H9 (cell line): ENCODE measurements around the gene PDXK. TPM values are rescaled to one million over a fixed set of nuclear protein-coding genes. Genes with fewer than 3 reads are reported as not detected.
A peak's percentile ranks its signal among the peaks of the same experiment; 100 is the strongest.

Experiments used
- DNase-seq: peaks from one replicate; pipeline ENCODE4 v3.0.0-alpha.2; 2017
- H2AFZ ChIP-seq: one replicate; pipeline ENCODE4 v1.6.1; 2013; ENCODE audit warnings: mild to moderate bottlenecking, low read length, control low read depth, moderate library complexity
- H2AK5ac ChIP-seq: 2 replicates; pipeline ENCODE4 v1.6.1; 2013; ENCODE audit warnings: low read length, control low read depth, mixed read lengths; ENCODE audit not compliant: insufficient read length
- H2BK120ac ChIP-seq: one replicate; pipeline ENCODE4 v1.6.1; 2013; ENCODE audit warnings: low read depth, mild to moderate bottlenecking, low read length, control low read depth, inconsistent platforms; ENCODE audit not compliant: poor library complexity, severe bottlenecking
- H2BK12ac ChIP-seq: 2 replicates; pipeline ENCODE4 v1.6.1; 2013; ENCODE audit warnings: low read length, control low read depth, mixed read lengths, low read depth; ENCODE audit not compliant: insufficient read length
- H2BK15ac ChIP-seq: 2 replicates; pipeline ENCODE4 v1.6.1; 2013; ENCODE audit warnings: low read depth, low read length, control low read depth
- H2BK20ac ChIP-seq: one replicate; pipeline ENCODE4 v1.6.1; 2013; ENCODE audit warnings: low read depth, mild to moderate bottlenecking, low read length, control low read depth, inconsistent platforms; ENCODE audit not compliant: poor library complexity, severe bottlenecking
- H2BK5ac ChIP-seq: 2 replicates; pipeline ENCODE4 v1.6.1; 2013; ENCODE audit warnings: low read length, control low read depth, mixed read lengths; ENCODE audit not compliant: insufficient read length
- H3K14ac ChIP-seq: 2 replicates; pipeline ENCODE4 v1.6.1; 2013; ENCODE audit warnings: low read length, control low read depth; ENCODE audit not compliant: insufficient read depth
- H3K18ac ChIP-seq: 2 replicates; pipeline ENCODE4 v1.6.1; 2013; ENCODE audit warnings: low read depth, mild to moderate bottlenecking, mixed read lengths, low read length, control low read depth; ENCODE audit not compliant: insufficient read length
- H3K23ac ChIP-seq: 2 replicates; pipeline ENCODE4 v1.6.1; 2013; ENCODE audit warnings: low read length, control low read depth, mixed read lengths, low read depth; ENCODE audit not compliant: insufficient read length
- H3K23me2 ChIP-seq: 2 replicates; pipeline ENCODE4 v1.6.1; 2013; ENCODE audit warnings: low read depth, mild to moderate bottlenecking, mixed read lengths, low read length, control low read depth; ENCODE audit not compliant: insufficient read length, poor library complexity, severe bottlenecking
- H3K27ac ChIP-seq: 2 replicates; pipeline ENCODE4 v1.5.1; 2013; ENCODE audit warnings: low read length, control low read depth, mixed read lengths, low read depth; ENCODE audit not compliant: insufficient read length
- H3K27me3 ChIP-seq: 2 replicates; pipeline ENCODE4 v1.6.1; 2013; ENCODE audit warnings: low read length, control low read depth, inconsistent platforms; ENCODE audit not compliant: insufficient read depth
- H3K4ac ChIP-seq: 2 replicates; pipeline ENCODE4 v1.6.1; 2013; ENCODE audit warnings: low read depth, mild to moderate bottlenecking, control low read depth, inconsistent platforms, low read length, moderate library complexity
- H3K4me1 ChIP-seq: 2 replicates; pipeline ENCODE4 v1.6.1; 2013; ENCODE audit warnings: low read length, control low read depth, inconsistent platforms; ENCODE audit not compliant: insufficient read depth
- H3K4me2 ChIP-seq: 2 replicates; pipeline ENCODE4 v1.6.1; 2013; ENCODE audit warnings: low read length, control low read depth, mixed read lengths; ENCODE audit not compliant: insufficient read length, insufficient read depth
- H3K56ac ChIP-seq: 2 replicates; pipeline ENCODE4 v1.6.1; 2013; ENCODE audit warnings: low read depth, mild to moderate bottlenecking, mixed read lengths, low read length, control low read depth; ENCODE audit not compliant: insufficient read length
- H3K79me1 ChIP-seq: 2 replicates; pipeline ENCODE4 v1.6.1; 2013; ENCODE audit warnings: low read depth, mild to moderate bottlenecking, moderate library complexity, low read length, control low read depth, inconsistent platforms; ENCODE audit not compliant: insufficient read depth, poor library complexity, severe bottlenecking
- H3K79me2 ChIP-seq: 2 replicates; pipeline ENCODE4 v1.6.1; 2013; ENCODE audit warnings: low read length, control low read depth, inconsistent platforms; ENCODE audit not compliant: insufficient read depth
- H3K9ac ChIP-seq: 2 replicates; pipeline ENCODE4 v1.6.1; 2013; ENCODE audit warnings: low read length, control low read depth, mixed read lengths; ENCODE audit not compliant: insufficient read length; ENCODE audit errors: extremely low read depth
- H3K9me3 ChIP-seq: one replicate; pipeline ENCODE4 v1.6.1; 2013; ENCODE audit warnings: low read depth, low read length, inconsistent platforms; ENCODE audit not compliant: control insufficient read depth
- H3T11ph ChIP-seq: one replicate; pipeline ENCODE4 v1.6.1; 2013; ENCODE audit warnings: mild to moderate bottlenecking, low read length, control low read depth, inconsistent platforms
- H4K20me1 ChIP-seq: one replicate; pipeline ENCODE4 v1.6.1; 2013; ENCODE audit not compliant: control insufficient read depth, insufficient read length, insufficient read depth
- H4K5ac ChIP-seq: 2 replicates; pipeline ENCODE4 v1.6.1; 2013; ENCODE audit warnings: low read depth, mild to moderate bottlenecking, mixed read lengths, low read length, control low read depth; ENCODE audit not compliant: insufficient read length
- H4K8ac ChIP-seq: replicated peaks from 2 replicates; pipeline ENCODE4 v1.6.1; 2013; ENCODE audit warnings: low read length, control low read depth, mixed read lengths, low read depth; ENCODE audit not compliant: insufficient read length
- H4K91ac ChIP-seq: 2 replicates; pipeline ENCODE4 v1.6.1; 2013; ENCODE audit warnings: low read depth, mild to moderate bottlenecking, moderate library complexity, mixed read lengths, low read length, control low read depth; ENCODE audit not compliant: insufficient read length
- H3K27ac Mint-ChIP-seq, 3 experiments: 2 replicates in 2 of 3; 3 replicates in 1 of 3; pipeline ENCODE4 v1.8.0; 2020 to 2021; ENCODE audit warnings: mixed read lengths in 3 of 3, mild to moderate bottlenecking in 1 of 3, moderate library complexity in 1 of 3
- H3K27me3 Mint-ChIP-seq: 2 replicates; pipeline ENCODE4 v1.8.0; 2021; ENCODE audit warnings: low read depth, mild to moderate bottlenecking, moderate library complexity, mixed read lengths
- H3K36me3 Mint-ChIP-seq, 3 experiments: 2 replicates in 2 of 3; 3 replicates in 1 of 3; pipeline ENCODE4 v1.8.0; 2020 to 2021; ENCODE audit warnings: low read depth in 3 of 3, mixed read lengths in 3 of 3; ENCODE audit not compliant: insufficient read depth in 1 of 3
- H3K4me1 Mint-ChIP-seq, 2 experiments: 2 replicates each; pipeline ENCODE4 v1.8.0; 2020; ENCODE audit warnings: mixed read lengths in 2 of 2
- H3K4me3 Mint-ChIP-seq, 2 experiments: 2 replicates in 1 of 2; 3 replicates in 1 of 2; pipeline ENCODE4 v1.8.0; 2020 to 2021; ENCODE audit warnings: mild to moderate bottlenecking in 2 of 2, mixed read lengths in 2 of 2, moderate library complexity in 1 of 2
- H3K9me3 Mint-ChIP-seq, 2 experiments: 2 replicates in 1 of 2; 3 replicates in 1 of 2; pipeline ENCODE4 v1.8.0; 2020; ENCODE audit warnings: mild to moderate bottlenecking in 2 of 2, mixed read lengths in 2 of 2, moderate library complexity in 1 of 2
- WGBS: extraction: QIAGEN DNeasy Blood & Tissue Kit; methylation state at CpG from one replicate; pipeline ENCODE4 v1.1.7; 2013; ENCODE audit warnings: missing lambda C conversion rate, low lambda C conversion rate, mixed read lengths; ENCODE audit not compliant: insufficient read length; ENCODE audit errors: extremely low coverage; 5-methylcytosine and 5-hydroxymethylcytosine counted together
- total RNA-seq: library from RNA; stranded (reverse); gene quantifications from 2 replicates; pipeline ENCODE4 v1.2.1, GENCODE V29; 2021
- TF ChIP-seq, protein P1 (sequence below): fragments of 200-600 bp; sonication (generic); conservative IDR thresholded peaks from 3 replicates; pipeline ENCODE4 v1.8.0; 2021; ENCODE audit warnings: antibody characterized with exemption, mild to moderate bottlenecking

Gene PDXK
- total RNA-seq, 1 experiment from 2014 or later, result 109 TPM

DNA sequence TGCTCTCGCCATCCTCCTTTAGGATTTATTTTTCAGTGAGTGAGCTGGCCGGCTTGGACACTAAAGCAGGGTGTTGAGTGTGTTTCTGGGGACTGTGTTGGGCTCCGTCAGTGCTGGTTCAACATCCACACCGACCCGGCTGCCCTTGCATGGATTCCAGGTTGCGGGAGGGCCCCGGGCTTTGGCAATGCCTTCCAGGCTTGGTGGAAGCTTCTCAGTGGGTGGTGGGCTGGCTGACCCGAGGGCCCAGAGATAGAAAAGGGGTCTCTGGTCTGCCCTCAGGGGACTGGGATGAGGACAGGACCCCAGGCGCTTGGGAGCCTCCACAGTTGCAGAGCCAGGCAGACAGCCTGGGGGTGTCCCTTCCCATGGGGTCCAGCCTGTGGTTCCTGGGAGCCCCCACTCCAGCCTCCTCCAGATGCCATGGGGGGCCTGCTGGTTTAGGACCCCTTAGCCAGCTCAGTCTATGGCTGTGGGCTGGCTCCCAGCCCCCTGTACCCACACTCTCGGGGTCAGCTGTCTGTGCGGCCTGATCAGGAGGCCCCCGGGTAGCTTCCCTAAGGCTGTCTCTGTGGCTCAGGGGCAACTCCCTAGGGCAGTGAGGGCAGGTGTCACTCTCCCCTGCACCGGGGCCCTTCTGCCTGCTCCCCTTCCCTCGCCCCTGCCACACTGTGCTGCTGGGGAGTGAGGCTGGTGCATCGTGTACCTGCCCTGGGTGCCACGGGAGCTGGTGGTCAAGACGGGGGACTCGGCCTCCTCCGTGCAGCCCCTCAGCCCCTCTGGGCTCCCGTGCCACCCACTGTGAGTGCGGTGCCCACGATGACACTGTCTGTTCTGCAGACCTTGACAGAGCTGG lies 16.5 kb downstream of the PDXK start:
- H2AK5ac ChIP-seq, result no peak overlapping the region
- no peak overlapping the region for H3K4me3 Mint-ChIP-seq
- H4K20me1 ChIP-seq, result no peaks in the 10 kb centered on the region

More for the DNA sequence above, 16.5 kb downstream of the PDXK start:
- Histone ChIP-seq H2BK15ac (no peak overlapping the region), H3K4ac (no peak overlapping the region), H3K79me2 (no peaks in the 10 kb centered on the region; the same call in 1 of the 2 replicates), H3K23me2 (no peaks in the 10 kb centered on the region), H3K9ac (no peak overlapping the region), H3K23ac (no peak overlapping the region), H4K5ac (no peak overlapping the region), H2AFZ (no peak overlapping the region), H2BK12ac (no peak overlapping the region), H2BK20ac (no peak overlapping the region), H4K91ac (no peak overlapping the region), H3K18ac (no peak overlapping the region), H3K14ac (no peak overlapping the region), H3K56ac (no peak overlapping the region), H3K9me3 (no peaks in the 10 kb centered on the region), H4K8ac (no peak overlapping the region), H3T11ph (no peak overlapping the region), H3K27me3 (no peaks in the 10 kb centered on the region), H3K27ac (no peak overlapping the region), H2BK120ac (no peak overlapping the region), H3K4me2 (no peak overlapping the region), H2BK5ac (no peak overlapping the region), H3K79me1 (no peaks in the 10 kb centered on the region), H3K4me1 (no peaks in the 10 kb centered on the region)
- Mint-ChIP-seq H3K4me1 (peaks cover 19 to 20% of the 10 kb centered on the region in 2 experiments), H3K27ac (peak overlapping the region in 2 of 3 experiments; percentile 40 to 44; a peak in 3 of 7 replicates), H3K9me3 (no peaks in the 10 kb centered on the region), H3K36me3 (peaks cover 0 to 14% (median 0%) of the 10 kb centered on the region in 3 experiments; a peak in 2 of 7 replicates), H3K27me3 (no peaks in the 10 kb centered on the region)
- no peak for DNase-seq
- TF ChIP-seq, protein P1, sequence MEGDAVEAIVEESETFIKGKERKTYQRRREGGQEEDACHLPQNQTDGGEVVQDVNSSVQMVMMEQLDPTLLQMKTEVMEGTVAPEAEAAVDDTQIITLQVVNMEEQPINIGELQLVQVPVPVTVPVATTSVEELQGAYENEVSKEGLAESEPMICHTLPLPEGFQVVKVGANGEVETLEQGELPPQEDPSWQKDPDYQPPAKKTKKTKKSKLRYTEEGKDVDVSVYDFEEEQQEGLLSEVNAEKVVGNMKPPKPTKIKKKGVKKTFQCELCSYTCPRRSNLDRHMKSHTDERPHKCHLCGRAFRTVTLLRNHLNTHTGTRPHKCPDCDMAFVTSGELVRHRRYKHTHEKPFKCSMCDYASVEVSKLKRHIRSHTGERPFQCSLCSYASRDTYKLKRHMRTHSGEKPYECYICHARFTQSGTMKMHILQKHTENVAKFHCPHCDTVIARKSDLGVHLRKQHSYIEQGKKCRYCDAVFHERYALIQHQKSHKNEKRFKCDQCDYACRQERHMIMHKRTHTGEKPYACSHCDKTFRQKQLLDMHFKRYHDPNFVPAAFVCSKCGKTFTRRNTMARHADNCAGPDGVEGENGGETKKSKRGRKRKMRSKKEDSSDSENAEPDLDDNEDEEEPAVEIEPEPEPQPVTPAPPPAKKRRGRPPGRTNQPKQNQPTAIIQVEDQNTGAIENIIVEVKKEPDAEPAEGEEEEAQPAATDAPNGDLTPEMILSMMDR, result no peak
- no CpG with 5 or more reads among the region's 22 CpGs for WGBS
